HG03342 (cell line): ENCODE data around the gene RESP18.

ENCODE experiments used
- ATAC-seq: cut with Tn5 transposase; IDR thresholded peaks from one replicate; pipeline ENCODE4 v1.9.1; 2021; ENCODE audit warnings: mild to moderate bottlenecking, moderate library complexity; ENCODE audit not compliant: unreplicated experiment

The RESP18 gene

DNA sequence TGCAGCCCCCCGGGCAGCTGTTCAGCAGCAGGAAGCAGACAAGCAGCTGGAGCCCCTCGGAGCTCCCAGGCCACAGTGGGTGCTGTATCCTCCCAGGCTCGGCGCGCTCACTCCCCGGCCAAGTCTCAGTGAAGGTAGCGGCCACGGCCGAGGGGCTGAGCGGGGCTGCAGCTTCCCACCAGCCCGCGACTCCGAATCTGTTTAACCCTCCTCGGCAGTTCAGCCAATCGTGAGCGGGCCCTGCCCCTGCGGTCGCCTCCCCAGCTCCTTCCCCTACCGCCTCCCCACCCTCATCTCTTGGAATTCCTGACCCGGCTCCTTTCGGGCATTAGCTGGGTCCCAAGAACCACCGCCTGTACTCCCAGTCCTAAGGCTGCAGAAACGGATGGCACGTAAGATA lies at the start of gene RESP18:
RESP18 (minus strand) TSS at position 203 of the 400 bp plus-strand sequence.
- ATAC-seq = no peak

DNA sequence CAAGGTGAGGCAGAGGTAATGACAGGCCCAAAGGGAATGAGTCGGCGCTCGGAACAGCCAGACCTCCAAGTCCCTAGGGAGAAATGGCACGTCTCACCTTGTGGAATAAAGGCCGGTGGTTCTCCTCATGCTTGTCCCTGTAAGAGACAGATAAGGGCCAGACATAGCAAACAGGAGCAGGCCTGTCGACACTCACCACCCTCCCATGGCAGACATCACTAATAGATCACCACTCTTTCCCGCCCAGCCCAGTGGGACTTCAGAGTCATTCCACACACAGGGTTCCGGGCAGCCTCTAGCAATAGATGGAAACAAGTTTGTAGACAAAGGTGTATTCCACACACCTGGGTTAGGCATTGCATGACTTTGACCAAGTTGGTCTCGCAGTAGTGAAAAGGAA lies 48.9 kb upstream of the RESP18 start:
- ATAC-seq = no peak

DNA sequence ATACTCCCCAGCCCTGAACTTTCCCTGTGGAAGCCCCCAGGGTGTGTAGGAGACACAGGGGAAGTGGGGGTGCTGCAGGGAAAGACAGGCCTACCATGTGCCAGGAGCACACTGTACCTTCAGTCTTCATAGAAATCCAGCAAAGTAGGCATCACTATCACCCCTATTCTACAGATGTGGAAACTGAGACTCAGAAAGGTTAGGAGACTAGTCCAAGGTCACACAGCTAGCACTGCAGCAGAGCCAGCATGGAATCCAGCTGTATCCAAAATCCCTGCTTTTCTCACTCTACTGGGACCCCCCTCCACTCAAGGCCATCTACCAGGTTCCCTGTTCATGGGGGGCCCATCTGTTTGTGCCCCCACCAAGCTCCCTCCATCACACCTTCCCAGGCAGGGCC lies 48.4 kb upstream of the RESP18 start:
- ATAC-seq = no peak

- no peak for ATAC-seq
These were observed 45.8 kb upstream of the RESP18 start for GRCh38 chr2:219378163-219378851.

- no peak for ATAC-seq
These were observed 36.9 kb upstream of the RESP18 start for GRCh38 chr2:219369447-219369861.

DNA sequence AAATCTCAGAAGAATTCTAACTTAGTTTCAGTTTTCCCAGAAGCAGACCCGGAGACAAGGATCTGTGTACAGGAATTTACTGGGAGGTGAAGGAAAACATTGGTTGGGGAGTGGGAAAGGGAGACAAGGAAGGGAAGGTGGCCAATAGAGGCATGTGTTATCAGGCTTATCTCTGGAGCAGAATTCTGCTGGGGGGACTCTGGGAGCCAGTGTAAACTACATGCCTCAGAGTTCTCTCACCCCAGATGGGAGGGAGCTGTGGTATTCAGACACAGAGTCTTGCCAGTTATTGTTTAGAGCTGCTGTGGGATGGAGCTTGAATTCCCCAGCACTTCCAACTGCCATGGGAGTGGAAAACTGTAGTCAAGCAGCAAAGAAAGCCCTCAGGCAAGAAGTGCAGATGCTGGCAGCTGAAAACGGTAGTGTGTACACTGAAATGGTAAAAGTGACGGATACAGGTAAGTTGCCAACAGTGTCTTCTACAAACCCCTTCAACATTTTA lies 36.2 kb upstream of the RESP18 start:
- no peak for ATAC-seq

GRCh38 chr2:219362524-219363164 lies 30.1 kb upstream of the RESP18 start:
- ATAC-seq = peak; percentile 87

DNA sequence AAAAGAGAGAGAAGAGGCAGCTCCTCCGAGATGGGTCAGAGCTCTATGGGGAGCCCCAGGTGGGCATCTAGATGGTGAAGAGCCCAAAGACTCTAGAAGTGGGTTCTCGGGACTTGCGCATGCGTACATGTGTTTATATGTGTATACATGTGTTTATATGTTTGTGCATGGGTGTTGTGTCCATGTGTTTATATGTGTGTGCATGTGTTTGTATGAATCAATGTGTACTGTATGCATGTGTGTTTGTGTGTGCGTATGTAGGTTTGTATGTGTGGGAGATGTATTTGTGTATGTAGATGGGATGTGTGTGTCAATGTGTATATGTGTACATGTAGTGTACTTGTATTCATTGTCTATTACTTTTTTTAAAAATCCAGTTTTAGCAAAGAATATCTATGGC lies 29.5 kb upstream of the RESP18 start:
- ATAC-seq = no peak

GRCh38 chr2:219358170-219359075 lies 25.9 kb upstream of the RESP18 start:
- ATAC-seq = no peak

DNA sequence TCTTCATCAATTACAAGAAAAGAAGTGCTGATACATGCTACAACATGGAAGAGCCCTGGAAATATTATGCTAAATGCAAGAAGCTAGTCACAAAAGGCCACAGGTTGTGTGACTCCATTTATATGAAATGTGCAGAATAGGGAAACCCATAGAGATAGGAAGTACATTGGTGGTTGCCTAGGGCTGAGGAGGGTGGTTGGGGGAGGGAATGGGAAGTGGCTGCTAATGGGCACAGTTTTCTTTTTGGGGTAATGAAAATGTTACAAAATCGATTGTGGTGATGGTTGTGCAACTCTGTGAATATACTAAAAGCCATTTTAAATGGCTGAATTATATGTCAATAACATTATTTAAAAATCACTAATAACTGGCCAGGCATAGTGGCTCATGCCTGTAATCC lies 24.3 kb upstream of the RESP18 start:
- no peak for ATAC-seq

GRCh38 chr2:219354582-219354981 lies 22.0 kb upstream of the RESP18 start:
- no peak for ATAC-seq

GRCh38 chr2:219353129-219353528 lies 20.6 kb upstream of the RESP18 start:
- ATAC-seq = no peak

DNA sequence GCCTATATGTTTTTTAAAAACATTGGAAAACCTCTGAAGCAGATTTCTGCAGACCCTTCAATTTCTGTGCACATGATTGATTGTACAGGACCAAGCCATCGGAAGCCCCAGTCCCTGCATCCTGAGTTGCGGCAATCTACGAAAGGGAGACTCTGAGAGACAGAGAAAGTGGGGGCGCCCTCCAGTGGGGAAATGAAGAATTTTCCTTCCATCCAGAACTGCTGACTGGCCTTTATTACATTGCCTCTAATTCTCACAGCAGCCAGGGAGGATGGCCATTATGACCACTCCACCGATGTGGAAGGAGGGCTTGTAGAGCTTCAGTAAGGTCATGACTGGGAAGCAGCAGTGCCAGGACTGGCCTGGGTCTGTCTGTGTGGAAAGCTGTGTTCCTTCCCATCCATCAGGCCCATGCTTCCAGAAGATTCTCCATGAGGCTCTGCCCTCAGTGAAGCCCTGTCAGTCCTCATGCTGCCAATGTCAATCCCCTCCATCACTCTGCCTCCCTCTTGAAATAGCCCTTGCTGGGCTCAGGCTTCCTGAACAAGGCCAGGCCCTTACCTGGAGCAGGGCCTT lies 20.0 kb upstream of the RESP18 start:
- peak; percentile 69 for ATAC-seq

- ATAC-seq = no peak
These were observed 18.2 kb upstream of the RESP18 start for GRCh38 chr2:219350710-219351221.

DNA sequence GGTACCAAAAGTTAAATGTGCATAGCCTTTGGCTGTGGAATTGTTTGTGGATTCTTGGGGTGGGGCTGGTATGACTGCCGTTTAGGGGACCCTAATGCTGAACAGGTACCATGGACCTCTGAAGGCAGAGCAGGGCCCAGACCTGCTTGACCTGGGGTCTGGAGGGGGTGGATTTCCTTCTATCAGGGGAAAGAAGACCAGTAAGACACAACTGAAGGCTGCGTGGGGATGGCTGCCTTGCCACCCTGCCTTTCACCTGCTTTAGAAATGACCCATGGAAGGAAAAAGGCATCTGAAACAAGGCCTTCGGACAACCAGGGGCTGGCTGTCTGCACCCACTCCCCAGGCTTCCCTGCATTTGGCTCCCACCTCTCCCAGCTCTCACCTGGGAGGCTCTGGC lies 17.7 kb upstream of the RESP18 start:
- ATAC-seq = no peak

DNA sequence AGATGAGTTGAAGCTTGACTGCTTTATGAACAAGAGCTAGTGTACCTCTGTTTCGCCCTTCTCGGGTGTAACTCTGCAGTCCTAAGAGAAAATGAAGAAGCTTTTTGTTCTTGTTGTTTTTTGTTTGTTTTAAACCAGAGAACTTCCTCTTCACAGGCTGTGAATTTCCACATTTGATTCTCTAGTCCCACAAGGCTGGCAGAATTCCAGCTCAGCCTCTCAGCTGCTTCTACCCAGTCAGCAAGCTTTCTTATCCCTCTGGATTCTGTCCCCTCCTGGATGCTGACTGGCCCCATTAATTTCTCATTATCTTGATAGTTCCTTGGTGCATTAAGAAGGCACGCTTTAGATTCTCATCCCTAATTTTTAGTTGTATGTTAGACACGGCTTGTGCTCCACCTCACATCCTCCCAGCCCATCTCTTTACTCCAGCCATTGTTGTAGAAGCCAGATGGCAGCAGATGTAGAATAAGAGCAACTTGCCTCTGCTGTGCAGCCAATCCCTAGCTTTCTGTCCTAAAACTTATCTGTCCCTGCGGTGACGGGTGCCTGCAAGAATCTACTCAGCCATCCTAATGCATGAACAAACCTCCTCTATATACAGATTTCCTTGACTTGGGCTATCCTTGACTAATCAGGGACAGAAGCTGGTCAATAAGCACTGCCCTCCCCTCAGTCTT lies 12.3 kb upstream of the RESP18 start:
- ATAC-seq = no peak

- ATAC-seq = no peak
These were observed 2.8 kb upstream of the RESP18 start for GRCh38 chr2:219335373-219335786.

DNA sequence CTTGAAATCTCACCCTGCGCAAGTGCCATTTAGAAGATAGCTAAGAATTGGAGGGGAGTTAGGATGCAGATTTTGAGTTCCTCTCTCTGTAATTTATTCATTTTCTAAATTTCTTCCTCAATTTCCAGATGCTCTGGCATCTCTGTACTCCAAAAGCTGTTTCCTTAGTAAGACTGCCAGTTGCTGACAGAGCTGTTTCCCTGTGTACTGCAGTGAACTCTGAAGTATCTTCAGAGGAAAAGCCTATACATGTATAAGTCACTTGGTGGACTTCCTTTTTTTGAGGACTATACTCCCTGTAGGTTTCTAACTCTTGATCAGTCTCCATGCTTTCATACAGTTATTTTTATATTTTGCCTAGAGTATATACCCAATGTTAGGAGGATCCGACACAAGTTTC lies 1.5 kb upstream of the RESP18 start:
- ATAC-seq = no peak

DNA sequence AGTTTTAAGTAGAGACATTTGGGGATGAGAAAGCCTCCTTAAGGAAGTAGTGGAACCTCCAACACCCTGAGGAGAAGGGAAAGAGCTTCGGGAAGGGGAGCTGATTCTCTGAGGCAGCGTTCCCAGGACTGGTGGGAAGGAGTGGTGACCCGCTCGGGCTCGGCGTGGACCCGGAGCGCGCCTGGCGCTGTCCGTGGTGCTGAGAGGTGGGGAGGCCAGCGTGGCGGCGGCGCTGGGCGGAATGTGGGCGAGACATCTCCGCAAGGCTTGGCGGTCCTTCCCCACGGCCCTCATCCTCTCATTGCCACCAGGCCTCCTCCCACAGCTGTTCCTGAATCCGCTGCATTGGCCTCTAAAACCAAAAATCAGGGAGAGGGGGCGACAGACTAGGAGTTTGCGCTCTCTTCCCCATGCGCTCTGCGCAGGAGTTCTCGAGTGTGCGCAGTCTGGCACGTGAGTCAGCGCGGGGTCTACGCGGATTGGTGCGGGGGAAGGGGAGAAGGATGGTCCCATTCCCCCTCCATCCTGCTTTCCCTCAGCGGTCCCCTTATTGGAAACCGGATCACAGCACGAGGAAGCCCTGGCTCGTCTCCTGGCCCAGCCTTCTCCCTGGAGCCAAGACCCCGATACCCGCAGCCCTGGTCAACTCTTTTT lies 857 bp downstream of the RESP18 start:
- ATAC-seq = no peak

- no peak for ATAC-seq
These were observed 4.8 kb downstream of the RESP18 start for GRCh38 chr2:219327719-219328118.
